PC-3 (cell line): Measurements from ENCODE around the gene DNM3. TPM values are rescaled to one million over a fixed set of nuclear protein-coding genes. Genes with fewer than 3 reads are reported as not detected.

Experiments used
- ATAC-seq: fragments of 200-7000 bp; cut with Tn5 transposase; 2 replicates; pipeline ENCODE4 v1.9.1; 2020; ENCODE audit warnings: mild to moderate bottlenecking, moderate library complexity
- BruUV-seq: library from RNA; stranded (reverse); fragments of 400-500 nt; replicated peaks from 2 replicates; lab custom pipeline; 2021; lab: Mats Ljungman, UMichigan
- CTCF ChIA-PET: fragments of 300-600 bp; sonication (Branson Sonifier 250); formaldehyde crosslinking; loops from one replicate; lab custom pipeline; 2022; ENCODE audit warnings: antibody characterized with exemption; lab: Charles Lee
- POLR2A ChIA-PET: fragments of 300-600 bp; sonication (Branson Sonifier 250); formaldehyde crosslinking; loops from one replicate; lab custom pipeline; 2022; ENCODE audit warnings: antibody characterized with exemption; ENCODE audit not compliant: unreplicated experiment; lab: Charles Lee
- DNase-seq: peaks from one replicate; pipeline ENCODE4 v3.0.0-alpha.2; 2015
- H2AFZ ChIP-seq: fragments of 300-600 bp; sonication (generic); 2 replicates; pipeline ENCODE4 v1.6.0; 2016; ENCODE audit warnings: antibody characterized with exemption, low read length
- H3F3A ChIP-seq: fragments of 300-600 bp; sonication (generic); one replicate; pipeline ENCODE4 v1.6.0; 2017; ENCODE audit warnings: antibody characterized with exemption, low read length, control low read depth, mild to moderate bottlenecking; ENCODE audit not compliant: unreplicated experiment
- H3K27ac ChIP-seq: fragments of 300-600 bp; sonication (generic); 2 replicates; pipeline ENCODE4 v1.5.1; 2016; ENCODE audit warnings: mild to moderate bottlenecking, low read length
- H3K27me3 ChIP-seq: fragments of 300-600 bp; sonication (generic); 2 replicates; pipeline ENCODE4 v1.6.1; 2016; ENCODE audit warnings: low read length, mixed read lengths
- H3K36me3 ChIP-seq: fragments of 300-600 bp; sonication (generic); 2 replicates; pipeline ENCODE4 v1.6.1; 2016; ENCODE audit warnings: low read depth, mixed run types, low read length, mixed read lengths
- H3K4me1 ChIP-seq: fragments of 300-600 bp; sonication (generic); 2 replicates; pipeline ENCODE4 v1.5.1; 2016; ENCODE audit warnings: low read length; ENCODE audit not compliant: insufficient read depth
- H3K4me2 ChIP-seq: fragments of 300-600 bp; sonication (generic); 2 replicates; pipeline ENCODE4 v1.6.0; 2016; ENCODE audit warnings: low read length
- H3K4me3 ChIP-seq: fragments of 300-600 bp; sonication (generic); 2 replicates; pipeline ENCODE4 v1.5.1; 2016; ENCODE audit warnings: mild to moderate bottlenecking, low read length, mixed read lengths
- H3K79me2 ChIP-seq: fragments of 300-600 bp; sonication (generic); 2 replicates; pipeline ENCODE4 v1.6.1; 2017; ENCODE audit warnings: low read length, mixed read lengths
- H3K9ac ChIP-seq: fragments of 300-600 bp; sonication (generic); 2 replicates; pipeline ENCODE4 v1.6.0; 2016; ENCODE audit warnings: mild to moderate bottlenecking, low read length
- H3K9me2 ChIP-seq: fragments of 300-600 bp; sonication (generic); replicated peaks from 2 replicates; pipeline ENCODE4 v1.6.1; 2016; ENCODE audit warnings: mixed run types, low read length, mixed read lengths
- H3K9me3 ChIP-seq: fragments of 300-600 bp; sonication (generic); 2 replicates; pipeline ENCODE4 v1.6.1; 2016; ENCODE audit warnings: low read length, mixed read lengths
- H4K20me1 ChIP-seq: fragments of 300-600 bp; sonication (generic); 2 replicates; pipeline ENCODE4 v1.6.1; 2016; ENCODE audit warnings: low read length, mixed read lengths
- EZH2 ChIP-seq: fragments of 300-600 bp; sonication (generic); IDR thresholded peaks from one replicate; pipeline ENCODE4 v1.6.1; 2017; ENCODE audit warnings: antibody characterized with exemption, mild to moderate bottlenecking, low read length; ENCODE audit not compliant: unreplicated experiment
- EZH2phosphoT487 ChIP-seq: fragments of 300-600 bp; sonication (generic); IDR thresholded peaks from 2 replicates; pipeline ENCODE4 v1.6.1; 2018; ENCODE audit warnings: mild to moderate bottlenecking, antibody characterized with exemption, low read length, borderline replicate concordance
- intact Hi-C: fragments of 100-400 bp; cut with micrococcal nuclease; formaldehyde crosslinking; loops from 2 replicates; pipeline ENCODE4 v1.9.0; 2023
- total RNA-seq: library from RNA; depleted of rRNA; stranded (reverse); fragments of >200 nt; gene quantifications from 2 replicates; pipeline ENCODE4 v1.2.3, GENCODE V29; 2014
- TF ChIP-seq, protein P1 (sequence below): fragments of 300-600 bp; sonication (generic); conservative IDR thresholded peaks from 2 replicates; pipeline ENCODE4 v1.5.1; 2017; ENCODE audit warnings: antibody characterized with exemption, low read depth, mild to moderate bottlenecking, low read length

Gene DNM3
- total RNA-seq, 1 experiment from 2014 or later = 0.98 TPM

- Histone ChIP-seq H4K20me1 (no peaks in the 10 kb centered on the region), H3K4me3 (no peak overlapping the region), H3K9me2 (no peaks in the 10 kb centered on the region), H3K4me2 (no peak overlapping the region), H3K79me2 (no peaks in the 10 kb centered on the region), H3K4me1 (no peaks in the 10 kb centered on the region), H2AFZ (no peak overlapping the region), H3K9ac (no peak overlapping the region), H3K36me3 (no peaks in the 10 kb centered on the region), H3K9me3 (no peaks in the 10 kb centered on the region), H3K27ac (no peak overlapping the region), H3F3A (no peaks in the 10 kb centered on the region), H3K27me3 (peaks cover 24% of the 10 kb centered on the region)
- POLR2A ChIA-PET = no interaction called here
- ATAC-seq (no peak), DNase-seq (no peak)
- intact Hi-C loops = no loop called here
- CTCF ChIA-PET = no interaction called here
- no TSS peak for BruUV-seq
- TF ChIP-seq EZH2 = no peak
- TF ChIP-seq, protein P1, sequence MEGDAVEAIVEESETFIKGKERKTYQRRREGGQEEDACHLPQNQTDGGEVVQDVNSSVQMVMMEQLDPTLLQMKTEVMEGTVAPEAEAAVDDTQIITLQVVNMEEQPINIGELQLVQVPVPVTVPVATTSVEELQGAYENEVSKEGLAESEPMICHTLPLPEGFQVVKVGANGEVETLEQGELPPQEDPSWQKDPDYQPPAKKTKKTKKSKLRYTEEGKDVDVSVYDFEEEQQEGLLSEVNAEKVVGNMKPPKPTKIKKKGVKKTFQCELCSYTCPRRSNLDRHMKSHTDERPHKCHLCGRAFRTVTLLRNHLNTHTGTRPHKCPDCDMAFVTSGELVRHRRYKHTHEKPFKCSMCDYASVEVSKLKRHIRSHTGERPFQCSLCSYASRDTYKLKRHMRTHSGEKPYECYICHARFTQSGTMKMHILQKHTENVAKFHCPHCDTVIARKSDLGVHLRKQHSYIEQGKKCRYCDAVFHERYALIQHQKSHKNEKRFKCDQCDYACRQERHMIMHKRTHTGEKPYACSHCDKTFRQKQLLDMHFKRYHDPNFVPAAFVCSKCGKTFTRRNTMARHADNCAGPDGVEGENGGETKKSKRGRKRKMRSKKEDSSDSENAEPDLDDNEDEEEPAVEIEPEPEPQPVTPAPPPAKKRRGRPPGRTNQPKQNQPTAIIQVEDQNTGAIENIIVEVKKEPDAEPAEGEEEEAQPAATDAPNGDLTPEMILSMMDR = no peak
- TF ChIP-seq EZH2phosphoT487 = no peak
Observed at GRCh38 chr1:171884475-171884874, 43.2 kb downstream of the DNM3 start.

GRCh38 chr1:171890131-171890530 is 48.8 kb downstream of the DNM3 start:
- peaks cover 29% of the 10 kb centered on the region for H3K27me3 ChIP-seq
- no TSS peak for BruUV-seq
- no peaks in the 10 kb centered on the region for H3K4me1 ChIP-seq
- H3K79me2 ChIP-seq = no peaks in the 10 kb centered on the region
- TF ChIP-seq EZH2phosphoT487 (no peak), EZH2 (no peak)
- TF ChIP-seq, protein P1 = no peak
- H3K36me3 ChIP-seq = no peaks in the 10 kb centered on the region
- no peak overlapping the region for H3K4me3 ChIP-seq
- H3K4me2 ChIP-seq = no peak overlapping the region
- no peak overlapping the region for H2AFZ ChIP-seq
- DNase-seq = no peak
- H3K9ac ChIP-seq = no peak overlapping the region
- ChIA-PET POLR2A (no interaction called here), CTCF (no interaction called here)
- H3K9me2 ChIP-seq = no peaks in the 10 kb centered on the region
- H3K9me3 ChIP-seq = no peaks in the 10 kb centered on the region
- H3F3A ChIP-seq = no peaks in the 10 kb centered on the region
- ATAC-seq = no peak
- intact Hi-C loops = no loop called here
- no peaks in the 10 kb centered on the region for H4K20me1 ChIP-seq
- H3K27ac ChIP-seq = no peak overlapping the region

DNA sequence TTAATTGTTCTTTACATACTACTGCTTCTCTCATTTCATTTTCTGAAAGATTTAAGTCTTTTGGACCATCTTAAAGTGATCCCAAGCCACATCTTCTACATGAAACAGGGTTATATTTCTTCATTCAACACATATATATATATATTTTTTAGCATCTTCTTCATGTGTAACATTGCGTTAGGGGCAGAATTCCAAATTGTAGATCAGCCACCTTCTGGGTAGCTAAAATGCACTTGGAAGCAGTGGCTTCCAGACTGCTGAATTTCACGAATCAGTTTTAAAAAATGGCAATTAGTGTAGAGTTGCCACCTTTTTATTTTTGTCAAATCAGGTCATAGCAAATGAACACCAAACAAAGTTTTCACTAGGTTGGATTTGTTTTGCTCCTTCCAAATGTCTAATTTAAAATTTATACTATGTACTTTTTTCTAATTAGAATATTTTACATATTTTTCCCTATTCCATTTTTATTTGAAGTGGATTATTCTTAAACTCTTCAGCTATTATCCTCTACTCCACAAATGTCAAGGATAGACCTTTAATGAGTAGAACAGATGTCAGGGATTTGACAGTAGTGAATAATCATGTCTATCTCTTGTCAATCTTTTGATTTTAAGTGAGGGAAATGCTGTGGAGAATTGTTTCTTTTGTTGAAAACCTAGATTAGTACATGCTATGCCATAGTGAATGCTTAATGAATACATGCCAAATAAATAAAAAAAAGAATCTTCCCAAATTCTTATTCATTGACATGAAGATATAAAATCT is 55.8 kb downstream of the DNM3 start:
- ATAC-seq (no peak), DNase-seq (no peak)
- no peak overlapping the region for H3K4me2 ChIP-seq
- H4K20me1 ChIP-seq = no peaks in the 10 kb centered on the region
- H3K9ac ChIP-seq = no peak overlapping the region
- no TSS peak for BruUV-seq
- H3K79me2 ChIP-seq = no peaks in the 10 kb centered on the region
- no peaks in the 10 kb centered on the region for H3K9me3 ChIP-seq
- ChIA-PET CTCF (no interaction called here), POLR2A (no interaction called here)
- intact Hi-C loops = no loop called here
- TF ChIP-seq EZH2phosphoT487 (no peak), EZH2 (no peak)
- TF ChIP-seq, protein P1 = no peak
- no peaks in the 10 kb centered on the region for H3K36me3 ChIP-seq
- H3K9me2 ChIP-seq = no peaks in the 10 kb centered on the region
- no peak overlapping the region for H3K4me3 ChIP-seq
- H3F3A ChIP-seq = no peaks in the 10 kb centered on the region
- H3K4me1 ChIP-seq = no peaks in the 10 kb centered on the region
- peaks cover 40% of the 10 kb centered on the region for H3K27me3 ChIP-seq
- H2AFZ ChIP-seq = no peak overlapping the region
- H3K27ac ChIP-seq = no peak overlapping the region
